HTR-8/SVneo (cell line): ENCODE data around the gene VSIG10L.
A peak's percentile ranks its signal among the peaks of the same experiment; 100 is the strongest.

Experiments used
- DNase-seq: peaks from one replicate; pipeline ENCODE4 v3.0.0; 2011; ENCODE audit warnings: low spot score, mixed read lengths; ENCODE audit not compliant: insufficient read length
- FAIRE-seq: peaks from 2 replicates; lab custom pipeline; 2011; peaks lifted over from hg19 to GRCh38; lab: Jason Lieb, UNC

Gene VSIG10L

DNA sequence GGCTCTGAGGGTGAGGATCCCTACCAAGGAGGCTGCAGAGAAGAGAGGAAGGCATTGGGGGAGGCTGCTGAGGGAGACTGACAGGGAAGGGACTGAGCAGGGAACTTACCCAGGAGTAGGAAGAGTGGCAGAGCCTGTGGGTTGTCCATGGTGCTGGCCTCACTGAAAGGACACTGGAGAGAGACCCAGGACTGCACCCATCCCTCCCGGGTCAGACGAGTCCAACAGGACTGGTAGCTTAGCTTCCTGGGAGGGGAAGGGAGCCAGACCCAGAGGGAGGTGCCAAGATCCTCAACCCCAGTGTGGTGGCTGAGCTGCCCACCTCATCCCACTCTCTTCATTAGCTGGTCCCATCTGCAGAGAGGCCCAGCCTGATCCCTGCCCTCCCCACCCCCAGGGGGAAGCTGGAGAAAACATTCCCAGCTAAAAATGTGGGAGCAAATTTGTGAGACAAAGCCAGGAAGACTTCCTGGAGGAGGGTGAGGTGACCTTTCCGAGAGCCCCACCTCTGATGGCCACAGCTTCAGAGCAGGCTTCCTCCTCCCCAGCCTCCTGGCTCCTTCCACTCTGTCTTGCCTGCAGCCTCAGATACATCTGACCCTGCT, at the start of gene VSIG10L:
VSIG10L (minus strand) TSS at position 164 of the 605 bp plus-strand sequence; CDS start at position 149, 15 bp downstream.
- DNase-seq (no peak), FAIRE-seq (no peak)

DNA sequence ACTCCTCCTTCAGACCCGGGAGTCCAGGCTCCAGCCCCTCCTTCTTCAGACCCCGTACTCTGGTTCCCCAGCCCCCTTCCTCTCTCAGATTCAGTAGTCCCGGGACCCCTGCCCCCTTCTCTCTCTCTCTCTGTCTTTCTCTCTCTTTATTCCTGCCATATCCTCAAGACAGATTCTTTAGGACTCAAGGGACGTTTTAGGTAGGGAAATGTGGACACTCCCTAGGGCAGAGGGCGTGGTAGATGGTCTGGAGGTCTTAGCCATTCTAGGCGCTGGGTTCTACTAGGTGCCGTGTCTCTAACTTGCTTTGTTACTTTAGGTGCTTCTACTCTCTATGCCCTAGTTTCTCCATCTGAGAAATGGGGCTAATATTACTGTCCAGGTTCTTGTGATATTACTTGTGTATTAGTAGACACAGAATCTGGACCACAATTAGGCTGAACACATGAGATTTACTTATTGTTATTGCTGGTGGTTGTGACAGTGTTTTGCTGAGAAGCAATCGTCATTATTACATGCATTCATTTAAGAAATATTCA, 49.2 kb upstream of the VSIG10L start:
- no peak for FAIRE-seq
- no peak for DNase-seq

DNA sequence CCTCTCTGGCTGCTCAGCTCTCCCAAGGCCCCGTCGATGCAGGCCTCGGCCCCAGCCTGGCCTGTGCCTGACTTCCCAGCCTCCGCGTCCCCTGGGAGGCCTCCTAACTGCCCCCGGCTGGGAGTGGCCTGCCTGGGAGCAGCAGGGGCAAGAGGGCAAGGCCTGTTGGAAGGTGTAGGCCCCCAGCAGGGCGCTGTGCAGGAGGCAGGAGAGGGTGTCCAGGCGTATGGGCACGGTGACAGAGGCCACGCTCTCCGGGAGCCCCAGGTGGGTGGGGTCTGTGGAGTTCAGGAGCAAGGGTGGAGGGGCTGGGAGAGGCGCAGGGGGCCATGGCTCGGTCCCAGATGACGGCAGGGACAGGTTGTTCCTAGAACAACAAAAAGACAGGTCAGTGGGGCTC, 47.2 kb upstream of the VSIG10L start:
- FAIRE-seq = no peak
- DNase-seq = no peak

DNA sequence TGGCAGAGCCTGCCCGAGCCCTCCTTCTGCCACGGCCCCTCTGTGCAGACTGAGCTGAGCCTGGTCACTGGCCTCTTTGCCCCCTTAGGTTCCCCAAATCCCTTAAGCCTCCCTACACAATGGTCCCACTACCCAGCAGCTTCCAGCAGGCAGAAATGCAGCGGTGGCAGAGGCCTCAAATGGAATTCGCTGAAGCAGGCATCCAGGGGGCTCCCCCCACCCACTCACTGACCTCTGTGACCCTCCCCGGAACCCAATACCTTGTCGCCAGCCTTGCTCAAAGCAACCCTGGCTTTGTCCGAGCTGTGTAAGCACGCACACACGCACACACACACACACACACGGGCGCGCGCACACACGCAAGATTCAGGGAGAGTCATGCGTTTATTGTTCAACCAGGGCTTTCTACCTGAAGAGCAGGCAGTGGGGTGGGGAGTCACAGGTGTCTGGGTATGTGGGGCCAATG, 46.0 kb upstream of the VSIG10L start, which contains the start of gene LIM2:
LIM2 (minus strand) TSS at position 51 of the 466 bp plus-strand sequence. CDS start 531 bp downstream, outside the sequence.
- FAIRE-seq = no peak
- DNase-seq = no peak

DNA sequence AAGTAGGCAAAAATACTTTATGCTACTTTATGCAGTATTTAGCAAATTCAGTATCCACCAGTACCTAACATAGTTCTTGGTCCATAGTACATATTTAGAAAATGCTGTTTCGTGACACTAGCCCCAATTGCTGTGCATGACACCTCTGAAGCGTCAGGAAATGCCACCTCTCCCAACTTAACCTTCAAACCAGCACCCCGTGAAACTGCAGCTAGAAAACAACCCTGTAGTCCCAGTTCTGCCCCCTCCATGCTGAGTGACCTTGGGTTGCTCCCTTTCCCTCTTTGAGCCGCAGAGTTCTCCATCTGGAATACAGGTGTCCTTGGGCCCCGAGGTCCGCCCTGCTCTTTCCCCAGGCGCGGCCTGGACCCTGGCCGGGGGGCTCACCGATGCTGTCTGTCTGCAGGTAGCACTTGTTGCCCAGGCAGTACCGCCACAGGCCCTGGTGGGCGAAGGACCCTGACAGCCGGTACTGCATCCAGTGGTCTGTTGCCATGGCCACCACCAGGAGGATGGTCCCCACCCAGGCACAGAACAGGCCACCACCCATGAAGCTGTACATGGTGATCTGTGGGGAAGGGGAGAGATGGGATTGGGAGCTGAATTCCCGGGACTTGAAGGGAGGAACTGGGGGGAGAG, 45.1 kb upstream of the VSIG10L start:
- FAIRE-seq = no peak
- DNase-seq = no peak

DNA sequence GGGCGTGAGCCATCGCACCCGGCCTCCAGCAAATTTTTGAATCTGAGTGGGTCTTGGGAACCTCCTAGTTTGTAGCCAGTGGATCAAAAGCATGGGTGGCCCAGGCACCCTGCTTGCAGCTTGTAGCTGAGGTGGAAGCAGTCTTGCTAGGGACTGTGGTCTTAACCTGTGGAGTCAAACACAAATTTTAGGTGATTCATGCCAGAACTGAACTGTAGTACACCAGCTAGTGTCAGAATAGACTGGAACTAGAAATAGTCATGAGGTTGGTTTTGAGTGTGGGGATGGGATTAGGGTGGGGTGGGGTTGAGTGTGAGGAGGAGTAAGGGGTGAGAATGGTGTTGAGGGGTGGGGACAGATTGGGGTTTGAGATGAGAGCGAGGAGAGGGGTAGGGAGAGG, 40.1 kb upstream of the VSIG10L start:
- FAIRE-seq (no peak), DNase-seq (no peak)

DNA sequence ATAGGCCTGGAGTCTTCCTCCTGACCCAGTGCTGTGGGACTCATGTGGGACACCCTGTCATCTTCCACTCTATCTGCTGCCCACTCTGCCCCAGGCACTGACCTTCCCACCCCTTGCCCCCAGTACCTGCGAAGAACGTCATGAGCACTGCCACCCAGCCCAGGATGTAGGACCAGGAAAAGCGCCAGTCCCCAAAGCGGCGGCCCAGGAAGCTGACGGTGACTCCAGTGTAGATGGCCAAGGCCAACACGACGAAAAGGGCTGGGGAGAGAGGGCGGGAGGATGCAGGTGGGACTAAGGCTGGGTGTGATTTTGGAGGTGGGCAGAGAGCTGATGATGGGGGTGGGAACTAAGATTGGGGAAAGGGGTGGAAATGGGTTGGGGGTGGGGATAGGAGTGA, 38.4 kb upstream of the VSIG10L start:
- DNase-seq (no peak), FAIRE-seq (no peak)

DNA sequence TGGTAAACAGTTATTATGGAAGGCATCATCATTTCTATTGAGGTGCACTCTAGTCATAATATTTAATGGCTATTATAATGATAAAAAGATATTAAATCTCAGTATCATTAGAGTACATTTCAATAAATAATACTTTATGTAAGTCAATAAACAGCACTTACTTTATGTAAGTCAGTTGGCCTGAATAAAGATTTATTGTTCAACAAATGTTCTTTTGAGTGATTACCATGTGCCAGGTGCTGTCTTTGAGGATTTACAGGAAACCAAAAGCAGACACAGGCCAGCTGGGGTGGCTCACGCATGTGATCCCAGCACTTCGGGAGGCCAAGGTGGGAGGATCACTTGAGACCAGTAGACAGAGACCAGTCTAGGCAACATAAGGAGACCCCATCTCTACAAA, 35.5 kb upstream of the VSIG10L start:
- DNase-seq = no peak
- no peak for FAIRE-seq

DNA sequence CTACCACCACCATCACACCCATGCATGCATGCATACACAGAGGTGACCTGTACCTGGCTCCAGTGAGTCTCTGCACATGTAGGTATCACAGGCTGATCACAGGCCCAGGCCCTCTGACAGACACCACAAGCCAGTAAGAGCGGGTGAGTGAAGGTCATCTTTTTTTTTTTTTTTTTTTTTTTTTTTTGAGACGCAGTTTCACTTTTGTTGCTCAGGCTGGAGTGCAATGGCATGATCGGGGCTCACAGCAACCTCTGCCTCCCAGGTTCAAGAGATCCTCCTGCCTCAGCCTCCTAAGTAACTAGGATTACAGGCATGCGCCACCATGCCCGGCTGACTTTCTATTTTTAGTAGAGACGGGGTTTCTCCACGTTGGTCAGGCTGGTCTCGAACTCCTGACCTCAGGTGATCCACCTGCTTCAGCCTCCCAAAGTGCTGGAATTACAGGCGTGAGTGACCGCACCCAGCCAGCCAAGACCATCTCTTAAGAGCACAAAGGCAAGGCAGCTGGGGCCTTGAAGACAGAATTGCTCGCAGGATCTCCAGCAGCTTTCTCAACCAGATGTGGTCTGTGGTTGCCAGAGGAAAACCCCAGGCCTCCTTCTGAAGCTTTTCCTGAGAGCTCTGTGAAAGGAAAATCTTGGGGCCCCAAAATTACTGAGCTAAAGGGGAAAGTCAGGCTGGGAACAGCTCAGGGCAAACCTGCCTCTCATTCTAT, 33.7 kb upstream of the VSIG10L start:
- FAIRE-seq = no peak

DNA sequence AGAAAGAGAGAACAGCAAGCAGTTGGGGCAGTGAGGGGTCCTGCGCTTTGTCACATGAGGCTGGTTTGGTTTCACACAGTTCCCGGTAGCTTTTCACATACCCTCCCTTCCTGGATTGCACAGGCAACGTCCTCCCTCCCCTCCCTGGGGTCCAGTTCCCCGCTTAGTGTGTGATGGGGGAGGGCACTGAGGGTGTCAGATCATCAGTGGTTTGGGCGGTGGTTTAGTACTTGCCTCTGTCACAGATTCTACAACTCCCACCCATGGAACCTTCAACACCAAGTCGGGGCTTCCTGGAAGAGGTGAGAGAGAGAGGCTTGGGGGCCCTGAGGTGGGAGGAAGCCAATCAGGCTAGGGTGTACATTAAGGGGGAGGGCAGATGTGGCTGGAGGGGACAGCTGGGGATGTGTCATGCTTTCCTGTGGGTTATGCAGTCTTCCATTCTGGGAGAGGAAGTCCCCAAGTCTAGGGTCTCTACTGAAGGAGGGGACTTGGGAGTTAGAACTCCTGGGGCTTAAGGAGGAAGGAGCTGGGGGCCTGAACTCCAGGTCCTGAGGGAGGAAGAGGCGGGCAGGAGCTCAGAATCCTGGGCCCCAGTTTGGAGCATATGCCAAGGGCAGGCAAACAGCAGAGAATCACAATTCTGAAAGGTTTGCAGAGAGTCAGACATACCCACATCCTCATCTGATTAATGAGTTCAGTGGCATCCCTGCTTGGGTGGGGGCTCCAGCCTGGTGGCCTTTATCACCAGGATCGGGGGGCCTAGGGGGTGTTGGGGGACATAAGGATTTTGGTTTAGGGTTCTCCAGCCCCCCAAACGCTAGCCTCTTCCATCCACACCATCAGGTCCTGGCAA, 30.9 kb upstream of the VSIG10L start, which contains the start of gene NKG7:
NKG7 (minus strand) TSS at position 6 of the 856 bp plus-strand sequence. CDS start 119 bp downstream, outside the sequence.
- no peak for DNase-seq
- FAIRE-seq = no peak

More for the DNA sequence above, 33.7 kb upstream of the VSIG10L start:
- DNase-seq = no peak

DNA sequence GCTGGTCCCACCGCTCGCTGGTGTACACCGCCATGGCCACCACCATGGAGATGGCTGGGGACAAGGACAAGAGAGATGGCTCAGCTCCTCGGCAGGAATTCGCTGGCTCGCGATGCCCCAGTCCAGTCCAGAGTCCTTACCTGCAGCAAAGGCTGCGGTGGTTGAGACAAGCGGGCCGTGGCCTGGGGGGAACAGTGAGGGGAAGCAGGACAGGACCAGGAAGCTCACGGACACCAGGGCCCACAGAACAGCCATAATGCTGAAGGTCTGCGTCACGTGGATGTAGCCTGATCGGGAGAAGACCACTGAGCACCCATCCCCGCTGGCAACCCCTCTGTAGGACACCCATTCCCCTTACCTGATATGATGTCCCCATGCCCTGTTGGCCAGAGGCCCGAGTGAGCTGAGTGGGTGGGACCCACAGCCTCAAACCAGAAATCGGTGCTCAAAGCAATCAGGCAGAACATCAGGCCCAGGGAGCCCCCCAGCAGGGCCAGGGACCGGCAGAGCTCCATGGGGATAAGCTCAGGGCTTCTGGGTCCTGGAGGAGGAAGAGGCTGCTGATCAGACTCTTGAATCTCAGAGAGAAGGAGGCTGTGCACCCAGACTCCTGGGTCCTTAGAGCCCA, 30.2 kb upstream of the VSIG10L start:
- DNase-seq (no peak), FAIRE-seq (no peak)

DNA sequence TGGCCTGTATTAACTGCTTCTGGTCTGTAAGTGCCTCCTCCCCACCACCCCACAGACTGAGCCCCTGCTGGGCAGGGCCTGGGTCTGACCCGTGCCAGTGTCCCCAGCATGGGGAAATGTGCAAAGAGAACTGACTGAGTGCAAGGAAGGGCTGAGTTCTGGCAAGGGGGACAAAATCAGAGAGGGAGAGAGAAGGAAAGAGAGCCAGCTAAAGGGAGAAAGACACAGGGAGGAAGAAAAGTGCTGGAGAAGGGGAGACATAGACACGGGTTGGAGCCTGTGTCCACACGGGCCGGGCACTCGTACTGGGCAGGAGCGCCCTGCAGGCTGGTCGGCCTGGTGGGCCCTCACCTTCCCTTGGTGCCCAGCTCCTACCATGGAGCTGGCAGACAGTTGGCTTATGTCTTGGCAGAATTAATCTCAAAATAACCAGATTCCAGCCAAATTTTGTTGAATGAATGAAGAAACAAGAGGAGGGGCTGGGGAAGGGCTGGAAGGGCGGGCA, 29.3 kb upstream of the VSIG10L start:
- DNase-seq (no peak), FAIRE-seq (no peak)

DNA sequence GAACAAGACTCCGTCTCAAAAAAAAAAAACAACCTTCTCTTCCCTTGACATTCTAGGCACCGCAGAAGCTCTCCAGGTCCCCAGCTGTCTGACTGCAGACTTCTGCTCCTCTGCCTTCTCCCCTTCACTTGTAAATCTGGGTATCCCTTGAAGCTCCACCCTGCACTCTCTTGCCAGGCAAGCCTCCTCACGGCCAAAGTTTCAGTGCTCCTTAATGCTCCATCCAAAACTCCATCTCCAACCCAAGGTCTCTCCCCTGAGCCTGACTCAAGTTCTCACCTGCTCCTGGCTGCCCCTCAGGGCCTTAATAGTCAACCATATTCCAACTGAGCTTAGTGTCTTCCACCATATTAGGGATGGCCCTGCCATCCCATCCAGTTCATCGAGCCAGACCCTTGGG, 28.3 kb upstream of the VSIG10L start:
- DNase-seq = no peak
- no peak for FAIRE-seq

DNA sequence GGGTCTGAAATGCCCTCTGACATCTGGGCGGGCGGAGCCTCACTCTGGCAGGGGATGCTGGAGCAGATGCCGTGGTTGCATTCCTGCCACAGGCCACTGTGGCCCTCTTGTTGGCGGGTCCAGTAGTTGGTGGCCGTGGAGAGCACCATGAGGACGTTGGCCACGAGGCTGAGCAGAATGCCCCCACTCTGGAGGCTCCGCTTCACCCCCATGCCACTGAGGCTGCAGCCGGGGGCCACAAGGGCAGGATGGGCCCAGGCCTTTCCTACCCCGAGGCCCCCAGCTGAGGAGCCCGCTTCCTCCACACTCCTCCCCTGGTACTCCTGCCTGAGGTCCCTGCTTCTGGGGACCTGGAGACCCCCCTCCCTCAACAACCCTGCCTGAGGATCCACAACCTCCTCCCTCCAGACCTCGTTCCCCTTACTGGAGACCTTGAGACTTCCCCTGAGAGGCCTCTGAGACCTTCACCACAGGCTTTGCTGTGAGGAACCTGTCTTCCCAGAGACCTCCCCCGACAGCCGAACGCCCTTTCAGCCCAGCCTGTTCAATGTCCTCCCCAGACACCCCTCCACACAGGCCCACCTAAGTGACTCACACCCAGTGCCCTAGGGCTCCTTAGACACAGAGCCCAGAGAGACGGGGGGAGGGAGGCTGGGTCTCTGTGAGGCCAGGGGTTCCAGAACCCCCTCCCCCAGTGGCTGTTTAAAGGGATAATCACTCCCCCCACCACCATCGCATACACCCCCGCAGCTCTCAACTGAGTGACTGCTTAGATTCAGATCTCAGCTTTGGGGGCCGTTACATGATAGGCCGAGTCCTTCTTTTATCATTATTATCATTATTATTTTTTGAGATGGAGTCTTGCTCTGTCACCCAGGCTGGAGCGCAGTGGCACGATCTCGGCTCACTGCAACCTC, 26.7 kb upstream of the VSIG10L start, which contains the start of gene CLDND2:
CLDND2 (minus strand) TSS at position 638 of the 917 bp plus-strand sequence; CDS start at position 212, 426 bp downstream.
- FAIRE-seq = no peak
- no peak for DNase-seq

DNA sequence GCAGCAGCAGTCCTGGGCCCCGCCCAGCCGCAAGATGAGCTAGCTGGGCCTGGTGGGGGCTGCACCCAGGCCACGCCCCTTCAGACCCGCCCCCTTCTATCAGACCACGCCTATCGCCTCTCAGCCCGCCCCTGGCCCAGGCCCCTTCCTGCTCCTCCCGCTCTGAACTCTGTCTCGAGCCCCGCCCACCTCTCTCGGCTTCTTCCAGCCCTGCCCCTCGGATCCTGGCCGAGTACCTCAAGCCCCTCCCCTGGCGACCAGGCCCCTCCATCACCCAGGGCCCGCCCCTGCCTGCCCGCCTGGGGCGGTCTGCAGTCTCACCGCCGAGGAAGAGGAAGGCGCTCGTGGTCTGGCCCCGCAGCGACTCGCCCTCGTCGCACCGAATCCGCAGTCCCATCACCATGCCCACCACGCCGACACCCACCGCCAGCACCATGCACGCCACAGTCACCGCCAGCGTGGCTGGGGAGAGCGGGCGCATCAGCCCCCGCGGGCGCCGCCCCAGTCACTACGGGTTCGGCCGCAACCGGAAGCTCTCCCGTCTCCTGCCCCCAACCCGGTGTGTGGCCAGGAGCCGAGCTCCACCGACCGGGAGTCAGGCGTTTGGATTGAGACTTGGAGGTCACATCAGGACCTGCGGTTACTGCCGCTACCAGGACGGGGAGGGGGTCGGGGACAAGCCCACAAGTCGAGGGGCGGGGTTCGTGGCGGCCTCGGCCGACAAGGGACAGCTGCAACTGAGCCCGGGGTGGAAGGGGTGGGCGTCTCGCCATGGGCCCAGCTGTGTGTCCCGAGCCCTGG, 25.8 kb upstream of the VSIG10L start:
- FAIRE-seq = peak; percentile 93

DNA sequence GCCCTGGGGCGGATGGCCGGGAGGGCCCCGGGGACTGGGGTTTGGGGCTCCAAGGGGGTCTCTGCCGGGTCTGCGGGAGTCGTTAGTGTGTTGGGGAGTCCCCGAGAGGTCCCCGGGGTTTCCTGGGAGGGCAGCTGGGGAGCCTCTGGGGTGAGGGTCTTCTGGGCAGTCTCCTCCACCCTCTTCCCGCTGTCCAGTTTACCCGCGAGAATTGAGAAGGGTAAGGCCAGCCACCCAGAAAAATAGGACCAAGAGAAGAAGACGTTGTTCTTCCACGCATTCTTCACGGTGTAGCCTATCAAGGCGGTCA, 25.3 kb upstream of the VSIG10L start:
- no peak for DNase-seq
- FAIRE-seq = no peak

More for the DNA sequence above, 25.8 kb upstream of the VSIG10L start:
- DNase-seq = peak; percentile 94
